Sigmoid colon (tissue), 7 donors: ENCODE data around the gene ANKRD6. TPM values are rescaled to one million over a fixed set of nuclear protein-coding genes. Genes with fewer than 3 reads are reported as not detected.

Experiments used
- DNase-seq: peaks from one replicate; pipeline ENCODE4 v3.0.0-alpha.2; 2019
- H3K27ac ChIP-seq, 4 donors: fragments of 200-600 bp; sonication (generic); one replicate each; pipeline ENCODE4 v1.5.1; 2016 to 2019; ENCODE audit warnings: mild to moderate bottlenecking in 1 of 4
- H3K27me3 ChIP-seq, 3 donors: fragments of 200-600 bp; sonication (generic); one replicate each; pipeline ENCODE4 v1.5.1; 2019; ENCODE audit warnings: mild to moderate bottlenecking in 1 of 3
- H3K36me3 ChIP-seq, 4 donors: fragments of 200-600 bp; sonication (generic); one replicate each; pipeline ENCODE4 v1.5.1; 2016 to 2019
- H3K4me1 ChIP-seq, 4 donors: fragments of 200-600 bp; sonication (generic); one replicate each; pipeline ENCODE4 v1.5.1; 2017 to 2019
- H3K4me3 ChIP-seq, 4 donors: fragments of 200-600 bp; sonication (generic); one replicate each; pipeline ENCODE4 v1.5.1; 2017 to 2019; ENCODE audit warnings: mild to moderate bottlenecking in 2 of 4, moderate library complexity in 1 of 4
- H3K9me3 ChIP-seq, 4 donors: fragments of 200-600 bp in 3 of 4; sonication (generic) in 3 of 4; one replicate each; pipeline versions ENCODE4 v1.5.1 to v1.6.1; 2013 to 2019
- EP300 ChIP-seq, 4 donors: sonication (generic); formaldehyde crosslinking; IDR thresholded peaks; one replicate each; pipeline ENCODE4 v1.6.1; 2017; ENCODE audit warnings: antibody characterized with exemption in 4 of 4
- POLR2A ChIP-seq, 2 donors: fragments of 450-650 bp; IDR thresholded peaks; one replicate each; pipeline ENCODE4 v1.6.1; 2016; ENCODE audit warnings: antibody characterized with exemption in 2 of 2, mild to moderate bottlenecking in 2 of 2, moderate library complexity in 2 of 2
- POLR2AphosphoS5 ChIP-seq, 4 donors: sonication (generic); formaldehyde crosslinking; IDR thresholded peaks; one replicate each; pipeline ENCODE4 v1.6.1; 2017; ENCODE audit warnings: antibody characterized with exemption in 4 of 4
- WGBS, 2 donors: extraction: QIAGEN DNeasy Blood & Tissue Kit; methylation state at CpG; one replicate each; pipeline ENCODE4 v1.1.7; 2013; 5-methylcytosine and 5-hydroxymethylcytosine counted together
- intact Hi-C: fragments of 100-400 bp; cut with DNase I; formaldehyde crosslinking; loops from one replicate; pipeline ENCODE4 v1.15.1; 2023
- polyA plus RNA-seq, 3 donors: library from polyadenylated mRNA; stranded (reverse); fragments of 200-250 nt; gene quantifications; one replicate each; pipeline ENCODE4 v1.2.3, GENCODE V29; 2013
- total RNA-seq, 4 donors: library from RNA; depleted of rRNA; stranded (reverse); fragments of >200 nt; gene quantifications; one replicate each; pipeline ENCODE4 v1.1.0, GENCODE V29; 2016
- TF ChIP-seq, protein P1 (sequence below), 4 experiments: fragments of 450-650 bp in 3 of 4; fragments of 200-600 bp in 1 of 4; IDR thresholded peaks; one replicate each; pipeline ENCODE4 v1.5.1; 2016 to 2019; ENCODE audit warnings: antibody characterized with exemption in 4 of 4, mild to moderate bottlenecking in 3 of 4, moderate library complexity in 2 of 4
- donor health status: healthy with polysubstance abuse.
- donor health status: Bipolar disorder and iron deficiency.
- donor health status: healthy.

The ANKRD6 gene
- total and polyA plus RNA-seq, 7 donors: 1.7 to 21.6 (median 8.0) TPM

DNA sequence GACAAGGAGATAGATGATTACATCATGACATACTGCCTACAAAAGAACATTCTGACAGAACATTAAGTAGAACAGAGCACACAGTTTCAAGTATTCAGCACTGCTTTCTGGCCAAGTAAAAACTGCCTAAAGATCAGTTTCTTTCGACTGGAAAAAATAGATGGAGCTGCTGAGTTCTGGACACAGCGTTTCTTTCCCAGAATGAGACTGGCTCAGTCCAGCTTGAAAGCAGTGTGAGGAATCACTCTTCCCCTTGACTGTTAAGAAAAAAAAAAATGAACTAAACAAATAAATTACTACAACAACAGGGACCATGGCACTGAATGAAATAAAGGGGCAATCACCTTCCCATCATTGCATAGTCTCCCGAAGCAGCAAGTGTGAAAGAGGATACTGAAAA is 210.0 kb downstream of the ANKRD6 start:
- TF ChIP-seq, protein P1, sequence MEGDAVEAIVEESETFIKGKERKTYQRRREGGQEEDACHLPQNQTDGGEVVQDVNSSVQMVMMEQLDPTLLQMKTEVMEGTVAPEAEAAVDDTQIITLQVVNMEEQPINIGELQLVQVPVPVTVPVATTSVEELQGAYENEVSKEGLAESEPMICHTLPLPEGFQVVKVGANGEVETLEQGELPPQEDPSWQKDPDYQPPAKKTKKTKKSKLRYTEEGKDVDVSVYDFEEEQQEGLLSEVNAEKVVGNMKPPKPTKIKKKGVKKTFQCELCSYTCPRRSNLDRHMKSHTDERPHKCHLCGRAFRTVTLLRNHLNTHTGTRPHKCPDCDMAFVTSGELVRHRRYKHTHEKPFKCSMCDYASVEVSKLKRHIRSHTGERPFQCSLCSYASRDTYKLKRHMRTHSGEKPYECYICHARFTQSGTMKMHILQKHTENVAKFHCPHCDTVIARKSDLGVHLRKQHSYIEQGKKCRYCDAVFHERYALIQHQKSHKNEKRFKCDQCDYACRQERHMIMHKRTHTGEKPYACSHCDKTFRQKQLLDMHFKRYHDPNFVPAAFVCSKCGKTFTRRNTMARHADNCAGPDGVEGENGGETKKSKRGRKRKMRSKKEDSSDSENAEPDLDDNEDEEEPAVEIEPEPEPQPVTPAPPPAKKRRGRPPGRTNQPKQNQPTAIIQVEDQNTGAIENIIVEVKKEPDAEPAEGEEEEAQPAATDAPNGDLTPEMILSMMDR (IDR thresholded peaks at IDR 0.05): no peak
- TF ChIP-seq EP300 (IDR thresholded peaks at IDR 0.05): no peak
- TF ChIP-seq POLR2AphosphoS5 (IDR thresholded peaks at IDR 0.05): no peak
- TF ChIP-seq POLR2A (IDR thresholded peaks at IDR 0.05): no peak
- H3K9me3 ChIP-seq: no peaks in the 10 kb centered on the region
- DNase-seq: no peak
- peaks cover 0 to 10% (median 8%) of the 10 kb centered on the region in 4 donors for H3K4me1 ChIP-seq
- peak overlapping the region in 1 of 4 donors; percentile 16 for H3K27ac ChIP-seq
- H3K4me3 ChIP-seq: no peak overlapping the region
- H3K27me3 ChIP-seq: no peaks in the 10 kb centered on the region
- H3K36me3 ChIP-seq: peaks cover 0 to 51% (median 13%) of the 10 kb centered on the region in 4 donors
- intact Hi-C loops: no loop called here
- WGBS, 2 donors: 67 to 85% methylated on average over 3 of the region's 3 CpGs

DNA sequence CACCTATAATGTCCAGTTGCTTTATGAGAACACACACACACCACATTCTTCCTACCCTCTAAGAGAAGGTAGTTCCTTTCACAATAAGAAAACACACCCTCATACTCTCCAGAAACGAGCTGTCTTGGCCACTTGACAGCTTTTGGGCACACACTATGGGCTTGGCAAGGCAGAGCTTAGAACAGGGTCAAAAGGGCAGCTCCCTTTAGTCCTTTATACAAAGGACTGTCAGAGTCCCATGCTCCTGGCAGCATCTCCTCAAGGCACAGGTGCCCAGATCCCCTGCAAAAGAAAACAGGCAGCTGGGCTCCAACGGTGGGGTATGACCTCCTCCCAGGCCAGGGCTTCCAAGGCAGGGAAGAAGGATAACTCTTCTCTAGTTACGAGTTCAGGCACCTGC is 210.5 kb downstream of the ANKRD6 start:
- H3K4me1 ChIP-seq: peaks cover 0 to 9% (median 7%) of the 10 kb centered on the region in 4 donors
- H3K36me3 ChIP-seq: peaks cover 0 to 56% (median 15%) of the 10 kb centered on the region in 4 donors
- H3K27ac ChIP-seq: peak overlapping the region in 1 of 4 donors; percentile 16
- intact Hi-C loops: no loop called here
- 42 to 64% methylated on average over 3 of the region's 3 CpGs for WGBS, 2 donors
- no peak for DNase-seq
- no peak overlapping the region for H3K4me3 ChIP-seq
- TF ChIP-seq POLR2AphosphoS5 (IDR thresholded peaks at IDR 0.05) (no peak), POLR2A (IDR thresholded peaks at IDR 0.05) (no peak), EP300 (IDR thresholded peaks at IDR 0.05) (no peak)
- TF ChIP-seq, protein P1 (IDR thresholded peaks at IDR 0.05): no peak
- no peaks in the 10 kb centered on the region for H3K27me3 ChIP-seq
- no peaks in the 10 kb centered on the region for H3K9me3 ChIP-seq

DNA sequence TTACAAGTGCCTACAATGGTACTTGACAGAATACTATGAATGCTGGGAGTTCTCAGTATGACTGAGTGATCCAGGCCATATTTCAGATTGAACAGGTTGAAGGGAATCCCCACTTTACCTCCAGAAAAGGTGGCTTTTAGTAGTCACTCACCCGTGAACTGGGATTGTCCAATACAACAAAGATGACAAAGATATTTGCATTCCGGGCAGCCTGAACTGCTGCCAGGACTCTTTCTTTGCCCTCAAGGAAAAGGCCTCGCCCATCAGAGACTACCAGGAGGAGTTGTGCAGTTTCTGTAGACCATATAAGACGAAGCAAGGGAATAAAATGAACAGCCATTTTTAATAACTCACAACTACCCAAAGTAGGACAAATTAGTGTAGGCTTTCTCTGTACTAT is 211.9 kb downstream of the ANKRD6 start:
- no peaks in the 10 kb centered on the region for H3K4me1 ChIP-seq
- no peaks in the 10 kb centered on the region for H3K9me3 ChIP-seq
- H3K4me3 ChIP-seq: no peak overlapping the region
- DNase-seq: no peak
- intact Hi-C loops: no loop called here
- peaks cover 3 to 71% (median 15%) of the 10 kb centered on the region in 4 donors for H3K36me3 ChIP-seq
- no peaks in the 10 kb centered on the region for H3K27me3 ChIP-seq
- WGBS, 2 donors: 36 to 76% methylated on average over 4 of the region's 4 CpGs
- no peak overlapping the region for H3K27ac ChIP-seq
- TF ChIP-seq POLR2AphosphoS5 (IDR thresholded peaks at IDR 0.05) (no peak), POLR2A (IDR thresholded peaks at IDR 0.05) (no peak), EP300 (IDR thresholded peaks at IDR 0.05) (no peak)
- TF ChIP-seq, protein P1 (IDR thresholded peaks at IDR 0.05): no peak

DNA sequence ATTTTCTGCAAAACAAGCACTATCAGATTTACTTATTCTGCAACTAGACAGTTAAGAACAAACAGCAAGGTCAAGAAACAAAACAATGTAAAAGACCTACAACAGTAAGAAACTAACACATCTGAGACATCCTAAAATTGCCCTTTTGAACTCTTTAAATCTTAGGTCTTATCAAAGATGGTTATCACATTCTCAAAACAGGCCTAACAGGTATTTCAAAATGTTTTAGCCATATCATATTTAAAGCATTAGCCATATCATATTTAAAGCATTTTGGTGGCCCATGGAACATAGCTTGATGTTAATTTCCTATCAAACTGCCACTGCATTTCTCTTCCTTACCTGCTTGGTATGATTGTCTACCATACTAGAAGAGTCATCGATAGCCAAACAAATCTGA is 216.7 kb downstream of the ANKRD6 start:
- Histone ChIP-seq H3K4me1 (no peaks in the 10 kb centered on the region), H3K9me3 (no peaks in the 10 kb centered on the region), H3K27ac (no peak overlapping the region), H3K4me3 (no peak overlapping the region), H3K27me3 (no peaks in the 10 kb centered on the region), H3K36me3 (peaks cover 14 to 92% (median 21%) of the 10 kb centered on the region in 4 donors)
- 89 to 97% methylated on average over 1 of the region's 1 CpG for WGBS, 2 donors
- TF ChIP-seq POLR2A (IDR thresholded peaks at IDR 0.05) (no peak), POLR2AphosphoS5 (IDR thresholded peaks at IDR 0.05) (no peak)
- intact Hi-C loops: no loop called here
- DNase-seq: no peak

DNA sequence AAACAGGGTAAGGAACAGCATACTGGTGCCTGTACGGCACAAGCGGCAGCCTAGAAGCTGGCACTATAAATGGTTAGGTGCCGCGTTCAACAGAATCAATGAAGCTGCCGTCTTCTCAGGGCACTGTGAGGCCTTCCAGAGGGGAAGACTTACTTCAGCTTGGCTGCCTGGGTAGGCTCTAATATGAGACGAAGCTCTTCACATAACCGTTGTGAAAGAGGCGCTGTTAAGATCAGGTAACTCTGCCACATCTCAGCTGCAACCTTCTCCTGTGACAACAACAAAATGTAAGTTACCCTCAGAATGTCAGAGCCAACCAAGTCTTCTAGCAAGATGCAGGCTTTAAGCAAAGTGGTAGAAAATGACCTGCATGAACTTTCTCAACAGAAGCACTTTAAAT is 217.6 kb downstream of the ANKRD6 start:
- H3K36me3 ChIP-seq: peaks cover 16 to 95% (median 22%) of the 10 kb centered on the region in 4 donors
- intact Hi-C loops: no loop called here

More for the DNA sequence above, 217.6 kb downstream of the ANKRD6 start:
- no peaks in the 10 kb centered on the region for H3K27me3 ChIP-seq
- no peak overlapping the region for H3K27ac ChIP-seq
- no peaks in the 10 kb centered on the region for H3K9me3 ChIP-seq
- H3K4me3 ChIP-seq: no peak overlapping the region
- TF ChIP-seq, protein P1 (IDR thresholded peaks at IDR 0.05): no peak
- TF ChIP-seq POLR2AphosphoS5 (IDR thresholded peaks at IDR 0.05) (no peak), EP300 (IDR thresholded peaks at IDR 0.05) (no peak), POLR2A (IDR thresholded peaks at IDR 0.05) (no peak)
- no peak for DNase-seq
- H3K4me1 ChIP-seq: no peaks in the 10 kb centered on the region
- WGBS, 2 donors: 92 to 96% methylated on average over 8 of the region's 8 CpGs
